Large intestine (tissue), 3 donors: ENCODE measurements around the gene KRT77. TPM values are rescaled to one million over a fixed set of nuclear protein-coding genes. Genes with fewer than 3 reads are reported as not detected.

ENCODE experiments used
- DNase-seq, 2 donors: peaks; one replicate each; pipeline versions ENCODE4 v3.0.0 to v3.0.0-alpha.2; 2013
- H3K27ac ChIP-seq: one replicate; pipeline ENCODE4 v1.5.1; 2013; ENCODE audit warnings: low read length
- H3K27me3 ChIP-seq: 2 replicates; pipeline ENCODE4 v1.6.1; 2013; ENCODE audit warnings: low read length; ENCODE audit not compliant: control insufficient read depth, insufficient read depth
- H3K36me3 ChIP-seq: 2 replicates; pipeline ENCODE4 v1.6.1; 2013; ENCODE audit warnings: low read length; ENCODE audit not compliant: control insufficient read depth, insufficient read depth
- H3K4me1 ChIP-seq: one replicate; pipeline ENCODE4 v1.6.1; 2013; ENCODE audit warnings: low read length; ENCODE audit not compliant: control insufficient read depth, insufficient read depth
- H3K4me3 ChIP-seq: one replicate; pipeline ENCODE4 v1.5.1; 2013; ENCODE audit warnings: low read length
- H3K9me3 ChIP-seq: one replicate; pipeline ENCODE4 v1.6.1; 2013; ENCODE audit warnings: mild to moderate bottlenecking, low read depth, low read length, moderate library complexity; ENCODE audit not compliant: control insufficient read depth
- WGBS: methylation state at CpG from one replicate; pipeline ENCODE4 v1.1.5; 2013; ENCODE audit warnings: low lambda C conversion rate; ENCODE audit not compliant: insufficient coverage; 5-methylcytosine and 5-hydroxymethylcytosine counted together
- polyA plus RNA-seq: library from polyadenylated mRNA; unstranded; fragments of 120-200 nt; gene quantifications from one replicate; pipeline ENCODE4 v1.2.1, GENCODE V29; 2013

KRT77 gene
- polyA plus RNA-seq, 1 donor: 0.42 TPM

- Histone ChIP-seq H3K4me3 (no peak overlapping the region), H3K9me3 (no peaks in the 10 kb centered on the region), H3K27me3 (peaks cover 59% of the 10 kb centered on the region), H3K27ac (no peak overlapping the region), H3K4me1 (peaks cover 2% of the 10 kb centered on the region), H3K36me3 (no peaks in the 10 kb centered on the region)
- 100% methylated on average over 1 of the region's 6 CpGs for WGBS
- no peak for DNase-seq
These were observed 9.2 kb downstream of the KRT77 start for GRCh38 chr12:52694151-52694550.

GRCh38 chr12:52693261-52693660, 10.1 kb downstream of the KRT77 start:
- Histone ChIP-seq H3K36me3 (no peaks in the 10 kb centered on the region), H3K27ac (no peak overlapping the region), H3K4me1 (peaks cover 2% of the 10 kb centered on the region), H3K9me3 (no peaks in the 10 kb centered on the region), H3K4me3 (no peak overlapping the region), H3K27me3 (peaks cover 64% of the 10 kb centered on the region)
- no peak for DNase-seq
- WGBS: no CpG with 5 or more reads among the region's 5 CpGs

- H3K4me3 ChIP-seq: no peak overlapping the region
- H3K27ac ChIP-seq: no peak overlapping the region
- no peak for DNase-seq
- H3K36me3 ChIP-seq: no peaks in the 10 kb centered on the region
- no CpG with 5 or more reads among the region's 8 CpGs for WGBS
- H3K27me3 ChIP-seq: peaks cover 74% of the 10 kb centered on the region
- H3K9me3 ChIP-seq: no peaks in the 10 kb centered on the region
- peaks cover 2% of the 10 kb centered on the region for H3K4me1 ChIP-seq
These were observed 11.1 kb downstream of the KRT77 start for GRCh38 chr12:52692254-52692653.

- H3K9me3 ChIP-seq: no peaks in the 10 kb centered on the region
- H3K27me3 ChIP-seq: peaks cover 74% of the 10 kb centered on the region
- H3K27ac ChIP-seq: no peak overlapping the region
- DNase-seq: no peak
- peaks cover 2% of the 10 kb centered on the region for H3K4me1 ChIP-seq
- no peaks in the 10 kb centered on the region for H3K36me3 ChIP-seq
- WGBS: no CpG with 5 or more reads among the region's 2 CpGs
- H3K4me3 ChIP-seq: no peak overlapping the region
These were observed 11.5 kb downstream of the KRT77 start for GRCh38 chr12:52691841-52692150.

GRCh38 chr12:52691076-52691840, 12.1 kb downstream of the KRT77 start:
- H3K4me3 ChIP-seq: no peak overlapping the region

GRCh38 chr12:52690351-52691075, 12.8 kb downstream of the KRT77 start:
- Histone ChIP-seq H3K27ac (no peak overlapping the region), H3K36me3 (no peaks in the 10 kb centered on the region), H3K4me3 (no peak overlapping the region), H3K9me3 (no peaks in the 10 kb centered on the region), H3K4me1 (peaks cover 2% of the 10 kb centered on the region), H3K27me3 (peaks cover 69% of the 10 kb centered on the region)
- no peak for DNase-seq
- no CpG with 5 or more reads among the region's 8 CpGs for WGBS

More at GRCh38 chr12:52691076-52691840, 12.1 kb downstream of the KRT77 start:
- no peaks in the 10 kb centered on the region for H3K9me3 ChIP-seq
- H3K36me3 ChIP-seq: no peaks in the 10 kb centered on the region
- no peak overlapping the region for H3K27ac ChIP-seq
- H3K4me1 ChIP-seq: peaks cover 2% of the 10 kb centered on the region
- no CpG with 5 or more reads among the region's 45 CpGs for WGBS
- H3K27me3 ChIP-seq: peaks cover 71% of the 10 kb centered on the region
- DNase-seq: peak in 1 of 2 donors; percentile 26

- no peaks in the 10 kb centered on the region for H3K9me3 ChIP-seq
- WGBS: no CpG with 5 or more reads among the region's 1 CpG
- H3K27me3 ChIP-seq: peaks cover 71% of the 10 kb centered on the region
- H3K4me1 ChIP-seq: peaks cover 2% of the 10 kb centered on the region
- DNase-seq: no peak
- H3K4me3 ChIP-seq: no peak overlapping the region
- H3K27ac ChIP-seq: no peak overlapping the region
- no peaks in the 10 kb centered on the region for H3K36me3 ChIP-seq
These were observed 13.4 kb downstream of the KRT77 start for GRCh38 chr12:52689936-52690335.

- H3K36me3 ChIP-seq: no peaks in the 10 kb centered on the region
- peaks cover 2% of the 10 kb centered on the region for H3K4me1 ChIP-seq
- no peak for DNase-seq
- no peaks in the 10 kb centered on the region for H3K9me3 ChIP-seq
- peaks cover 71% of the 10 kb centered on the region for H3K27me3 ChIP-seq
- no peak overlapping the region for H3K4me3 ChIP-seq
- no peak overlapping the region for H3K27ac ChIP-seq
These were observed 14.1 kb downstream of the KRT77 start for GRCh38 chr12:52689239-52689638.

- no peak overlapping the region for H3K4me3 ChIP-seq
- no peaks in the 10 kb centered on the region for H3K9me3 ChIP-seq
- H3K27me3 ChIP-seq: peaks cover 70% of the 10 kb centered on the region
- H3K4me1 ChIP-seq: peaks cover 2% of the 10 kb centered on the region
- H3K27ac ChIP-seq: no peak overlapping the region
- no CpG with 5 or more reads among the region's 2 CpGs for WGBS
- no peak for DNase-seq
- H3K36me3 ChIP-seq: no peaks in the 10 kb centered on the region
These were observed 14.8 kb downstream of the KRT77 start for GRCh38 chr12:52688481-52688880.

GRCh38 chr12:52687497-52688385, 15.6 kb downstream of the KRT77 start:
- Histone ChIP-seq H3K36me3 (no peaks in the 10 kb centered on the region), H3K4me1 (peaks cover 2% of the 10 kb centered on the region), H3K4me3 (no peak overlapping the region), H3K9me3 (no peaks in the 10 kb centered on the region), H3K27me3 (peaks cover 63% of the 10 kb centered on the region), H3K27ac (no peak overlapping the region)
- DNase-seq: peak in 1 of 2 donors; percentile 38
- WGBS: no CpG with 5 or more reads among the region's 8 CpGs
